NCI-H526 (cell line): ENCODE measurements around the gene SGCD.

ENCODE experiments used
- DNase-seq, 2 experiments: peaks; one replicate each; lab custom pipeline; 2025; lab: John Stamatoyannopoulos, UW

SGCD gene

DNA sequence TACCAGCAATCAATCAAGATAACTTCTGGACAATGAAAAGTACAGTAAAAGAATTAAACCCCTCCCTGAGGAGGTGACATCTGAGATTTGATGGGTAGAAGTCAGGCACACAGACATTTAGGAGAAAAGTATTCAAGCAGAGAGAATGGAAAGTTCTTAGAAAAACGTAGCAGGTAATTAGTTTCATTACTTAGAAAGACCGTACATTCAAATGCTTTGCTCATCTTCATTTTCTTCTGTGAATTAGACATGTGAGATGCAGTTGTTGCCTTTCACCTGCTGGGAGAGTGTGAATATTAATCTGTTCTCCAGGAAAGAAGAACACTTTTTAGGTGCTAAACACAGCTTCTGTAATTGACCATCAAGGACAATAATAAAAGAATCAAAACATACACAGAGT lies 451.8 kb downstream of the SGCD start:
- no peak for DNase-seq

GRCh38 chr5:156779436-156779835 lies 452.5 kb downstream of the SGCD start:
- no peak for DNase-seq

GRCh38 chr5:156783092-156783491 lies 456.1 kb downstream of the SGCD start:
- DNase-seq = no peak

DNA sequence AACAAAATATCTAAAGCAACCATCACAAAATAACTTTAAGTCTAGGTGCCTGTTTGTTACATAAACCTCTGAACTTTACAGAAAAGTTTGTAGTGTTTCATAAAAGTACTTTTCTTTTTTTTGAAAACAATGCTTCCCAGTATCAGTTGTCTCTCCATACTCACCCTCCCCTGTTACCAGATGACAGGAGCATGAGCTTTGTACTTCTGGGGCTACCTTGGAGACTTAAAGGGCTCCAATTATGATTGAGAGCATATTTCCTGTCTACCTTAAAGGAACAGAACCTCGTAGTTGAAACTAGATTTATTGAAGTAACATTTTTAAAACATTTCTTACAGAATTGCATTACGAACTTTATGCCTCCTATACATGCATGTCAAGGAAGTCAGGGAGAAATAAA lies 467.7 kb downstream of the SGCD start:
- no peak for DNase-seq

GRCh38 chr5:156798201-156798600 lies 471.2 kb downstream of the SGCD start:
- DNase-seq = no peak

DNA sequence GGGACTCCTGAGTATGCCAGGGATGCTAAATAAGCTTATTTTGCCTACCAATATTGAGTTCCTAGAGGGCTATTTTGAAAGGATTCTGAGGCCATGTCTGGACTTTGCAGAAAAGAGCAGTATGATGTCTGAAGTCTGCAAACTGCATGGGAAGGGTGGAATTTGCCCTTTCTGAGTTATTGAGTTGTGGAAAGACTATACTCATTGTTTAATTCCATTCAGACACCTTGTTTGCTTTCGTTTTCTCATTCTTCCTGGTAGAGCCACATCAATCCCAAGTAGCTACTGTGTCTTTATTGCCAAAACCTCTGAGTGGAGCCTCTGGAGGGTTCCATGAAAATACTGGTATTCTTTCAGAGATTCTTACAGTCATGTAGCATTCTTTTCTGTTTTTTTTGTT lies 472.2 kb downstream of the SGCD start:
- DNase-seq = no peak

DNA sequence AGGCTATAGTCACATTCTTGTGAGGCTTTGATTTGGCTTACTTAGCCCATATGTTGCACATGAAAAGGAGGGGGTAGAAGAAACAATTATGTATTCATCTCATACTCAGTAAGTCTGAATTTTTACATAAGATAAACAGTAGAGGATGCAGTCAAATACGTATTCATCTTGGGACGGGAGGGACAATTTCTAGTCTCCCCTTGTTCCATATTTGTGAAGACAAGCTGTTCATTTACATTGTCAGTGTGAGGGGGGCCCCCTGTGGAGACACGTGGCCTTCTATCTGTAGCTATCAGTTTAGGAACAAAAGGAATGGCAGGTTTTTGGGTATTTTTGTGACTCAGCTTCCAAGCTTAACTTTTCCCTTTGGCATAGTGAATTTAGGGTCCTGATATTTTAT lies 474.0 kb downstream of the SGCD start:
- no peak for DNase-seq

DNA sequence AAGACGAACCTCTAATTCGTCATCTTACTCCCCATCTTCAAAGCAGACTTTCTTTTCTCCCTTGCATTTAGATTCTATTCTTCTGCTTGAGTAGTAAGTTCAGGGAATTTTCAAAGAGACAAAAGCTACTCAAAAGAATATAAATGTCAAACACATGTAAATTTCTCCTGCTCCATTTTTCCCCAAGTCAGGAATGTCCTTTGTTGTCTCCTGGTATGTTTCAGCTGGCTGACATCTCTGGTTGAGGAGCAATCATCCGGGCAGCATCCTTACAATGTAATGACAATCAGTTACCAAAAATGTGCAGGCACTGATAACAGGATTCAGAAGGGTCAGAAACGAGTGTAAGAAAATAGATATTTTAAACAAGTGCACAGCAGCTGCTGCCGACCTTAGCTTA lies 475.5 kb downstream of the SGCD start:
- no peak for DNase-seq

DNA sequence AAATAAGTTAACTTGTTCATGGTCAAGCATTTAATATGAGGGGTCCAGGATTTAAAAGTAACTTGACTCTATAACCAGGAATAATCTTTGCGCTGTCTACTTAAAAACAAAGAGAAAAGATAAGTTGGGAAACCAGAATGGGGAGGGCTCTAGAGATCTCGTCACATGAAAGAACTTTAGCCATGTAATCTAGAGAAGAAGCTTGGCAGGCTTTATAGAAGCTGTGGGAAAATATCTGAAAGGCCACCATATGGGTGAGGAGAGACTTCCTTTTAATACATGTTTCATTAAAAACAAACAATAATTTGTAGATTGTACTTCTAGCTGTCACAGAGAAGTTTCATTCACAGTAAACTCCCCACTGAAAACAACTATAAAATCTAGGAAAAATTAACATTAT lies 476.4 kb downstream of the SGCD start:
- no peak for DNase-seq

- DNase-seq = no peak
These were observed 486.0 kb downstream of the SGCD start for GRCh38 chr5:156812959-156813358.

GRCh38 chr5:156815988-156816599 lies 489.1 kb downstream of the SGCD start:
- peak in 1 of 2 experiments; percentile 29 for DNase-seq
